ENCODE data around the gene TARBP1.

- TF ChIP-seq, protein P1, sequence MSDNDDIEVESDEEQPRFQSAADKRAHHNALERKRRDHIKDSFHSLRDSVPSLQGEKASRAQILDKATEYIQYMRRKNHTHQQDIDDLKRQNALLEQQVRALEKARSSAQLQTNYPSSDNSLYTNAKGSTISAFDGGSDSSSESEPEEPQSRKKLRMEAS (IDR thresholded peaks at IDR 0.05), result no peak
- TF ChIP-seq POLR2A (IDR thresholded peaks at IDR 0.05; ENCODE audit: low read length), result no peak
These were observed 92.9 kb downstream of the TARBP1 start for GRCh38 chr1:234386122-234386521.
